GM12864 (cell line): ENCODE measurements around the gene TNFAIP3.

Experiments used
- DNase-seq: peaks from one replicate; pipeline ENCODE4 v3.0.0-alpha.2; 2011; ENCODE audit warnings: low read depth
- H3K4me3 ChIP-seq: 2 replicates; pipeline ENCODE4 v1.5.1; 2011; ENCODE audit warnings: mild to moderate bottlenecking, low read depth, low read length, control low read depth
- CTCF ChIP-seq: IDR thresholded peaks from 2 replicates; pipeline ENCODE4 v1.5.1; 2011; ENCODE audit warnings: low read depth, mild to moderate bottlenecking, moderate library complexity, low read length, control low read depth, inconsistent platforms; ENCODE audit errors: missing control alignments

TNFAIP3 gene

GRCh38 chr6:137845460-137845859 is 21.6 kb upstream of the TNFAIP3 start:
- H3K4me3 ChIP-seq: no peak overlapping the region
- no peak for DNase-seq
- no peak for TF ChIP-seq CTCF

GRCh38 chr6:137846274-137846673 is 20.8 kb upstream of the TNFAIP3 start:
- no peak for TF ChIP-seq CTCF
- no peak overlapping the region for H3K4me3 ChIP-seq
- DNase-seq: no peak

- DNase-seq: no peak
- TF ChIP-seq CTCF: no peak
- H3K4me3 ChIP-seq: no peak overlapping the region
These were observed 20.2 kb upstream of the TNFAIP3 start for GRCh38 chr6:137846772-137847313.

- no peak for TF ChIP-seq CTCF
- no peak overlapping the region for H3K4me3 ChIP-seq
- no peak for DNase-seq
These were observed 19.3 kb upstream of the TNFAIP3 start for GRCh38 chr6:137847748-137848147.

- TF ChIP-seq CTCF: no peak
- DNase-seq: no peak
- H3K4me3 ChIP-seq: no peak overlapping the region
These were observed 18.4 kb upstream of the TNFAIP3 start for GRCh38 chr6:137848672-137849071.

GRCh38 chr6:137849181-137849980 is 17.7 kb upstream of the TNFAIP3 start:
- TF ChIP-seq CTCF: no peak
- DNase-seq: no peak
- H3K4me3 ChIP-seq: no peak overlapping the region
